B cell (primary cell): ENCODE measurements around the gene PTH1R. TPM values are rescaled to one million over a fixed set of nuclear protein-coding genes. Genes with fewer than 3 reads are reported as not detected.
A peak's percentile ranks its signal among the peaks of the same experiment; 100 is the strongest.

Experiments used
- ATAC-seq: fragments of 200-7000 bp; cut with Tn5 transposase; one replicate; pipeline ENCODE4 v1.10.0; 2021; ENCODE audit warnings: low read depth, mild to moderate bottlenecking, moderate number of reproducible peaks, moderate library complexity
- CTCF ChIA-PET: fragments of 350-600 bp; sonication (Branson Sonifier 250); formaldehyde crosslinking; loops from one replicate; lab custom pipeline; 2021; ENCODE audit warnings: antibody characterized with exemption, inconsistent platforms; lab: Charles Lee
- POLR2A ChIA-PET: fragments of 350-600 bp; sonication (Branson Sonifier 250); formaldehyde crosslinking; loops from one replicate; lab custom pipeline; 2021; ENCODE audit warnings: antibody characterized with exemption; lab: Charles Lee
- DNase-seq: peaks from one replicate; pipeline ENCODE4 v3.0.0; 2013
- H2AFZ ChIP-seq: 2 replicates; pipeline ENCODE4 v1.6.1; 2012; ENCODE audit warnings: mild to moderate bottlenecking, low read depth, low read length; ENCODE audit not compliant: insufficient read depth, poor library complexity, severe bottlenecking
- H3K27ac ChIP-seq, 2 donors: 1 replicate in 1 of 2; 2 replicates in 1 of 2; pipeline ENCODE4 v1.5.1; 2012 to 2013; ENCODE audit warnings: low read length in 2 of 2, mild to moderate bottlenecking in 2 of 2, moderate library complexity in 1 of 2
- H3K27me3 ChIP-seq, 4 experiments: fragments of 200-600 bp in 1 of 4; sonication (generic) in 1 of 4; replicated peaks in 1 of 4; 1 replicate in 2 of 4; 2 replicates in 2 of 4; pipeline versions ENCODE4 v1.6.1 to v1.7.0; 2013 to 2016; ENCODE audit warnings: low read length in 3 of 4, mild to moderate bottlenecking in 2 of 4, mixed read lengths in 1 of 4, moderate library complexity in 1 of 4; ENCODE audit not compliant: insufficient read depth in 4 of 4, control insufficient read depth in 3 of 4; ENCODE audit errors: control extremely low read depth in 1 of 4
- H3K36me3 ChIP-seq, 2 experiments: replicated peaks in 1 of 2; 1 replicate in 1 of 2; 2 replicates in 1 of 2; pipeline versions ENCODE4 v1.6.1 to v1.7.1; 2013; ENCODE audit warnings: low read length in 1 of 2; ENCODE audit not compliant: insufficient read depth in 2 of 2, control insufficient read depth in 1 of 2; ENCODE audit errors: control extremely low read depth in 1 of 2, extremely low read depth in 1 of 2
- H3K4me1 ChIP-seq, 2 donors: fragments of 200-600 bp in 1 of 2; sonication (generic) in 1 of 2; 1 replicate in 1 of 2; 2 replicates in 1 of 2; pipeline versions ENCODE4 v1.5.1 to v1.6.1; 2013 to 2017; ENCODE audit warnings: low read length in 2 of 2; ENCODE audit not compliant: control insufficient read depth in 2 of 2, insufficient read depth in 2 of 2
- H3K4me2 ChIP-seq: replicated peaks from 2 replicates; pipeline ENCODE3; 2012; ENCODE audit warnings: mild to moderate bottlenecking, low read depth, low read length; ENCODE audit not compliant: poor library complexity, severe bottlenecking
- H3K4me3 ChIP-seq, 5 experiments: fragments of 200-600 bp in 1 of 5; sonication (generic) in 1 of 5; 1 replicate in 3 of 5; 2 replicates in 2 of 5; pipeline versions ENCODE4 v1.5.1 to v1.7.0; 2011 to 2016; ENCODE audit warnings: low read length in 4 of 5, mild to moderate bottlenecking in 4 of 5, low read depth in 2 of 5, control low read depth in 1 of 5, moderate library complexity in 1 of 5; ENCODE audit not compliant: insufficient read depth in 1 of 5; ENCODE audit errors: control extremely low read depth in 1 of 5, extremely low read depth in 1 of 5
- H3K79me2 ChIP-seq: fragments of 200-600 bp; sonication (generic); one replicate; pipeline ENCODE4 v1.6.0; 2016; ENCODE audit warnings: low read length; ENCODE audit not compliant: control insufficient read depth, insufficient read depth
- H3K9ac ChIP-seq: fragments of 200-600 bp; sonication (generic); 2 replicates; pipeline ENCODE4 v1.6.1; 2017; ENCODE audit warnings: mild to moderate bottlenecking, low read length, moderate library complexity
- H3K9me3 ChIP-seq, 3 donors: one replicate each; pipeline versions ENCODE4 v1.6.1 to v1.7.1; 2013; ENCODE audit warnings: low read length in 2 of 3; ENCODE audit not compliant: control insufficient read depth in 2 of 3, insufficient read depth in 1 of 3; ENCODE audit errors: control extremely low read depth in 1 of 3
- H4K20me1 ChIP-seq: 2 replicates; pipeline ENCODE4 v1.6.0; 2012; ENCODE audit warnings: mild to moderate bottlenecking, low read length; ENCODE audit not compliant: insufficient read depth, control insufficient read depth, poor library complexity, severe bottlenecking
- H3K27ac Mint-ChIP-seq: one replicate; pipeline ENCODE4 v1.8.0; 2021; ENCODE audit warnings: mixed read lengths
- H3K27me3 Mint-ChIP-seq: one replicate; pipeline ENCODE4 v1.8.0; 2021; ENCODE audit warnings: mixed read lengths
- H3K4me1 Mint-ChIP-seq: one replicate; pipeline ENCODE4 v1.8.0; 2021; ENCODE audit warnings: mixed read lengths
- H3K4me3 Mint-ChIP-seq: one replicate; pipeline ENCODE4 v1.8.0; 2021; ENCODE audit warnings: mixed read lengths
- H3K9me3 Mint-ChIP-seq: one replicate; pipeline ENCODE4 v1.8.0; 2022; ENCODE audit warnings: mixed read lengths; ENCODE audit not compliant: insufficient read depth
- EZH2 ChIP-seq: IDR thresholded peaks from 2 replicates; pipeline ENCODE4 v1.6.1; 2012; ENCODE audit warnings: borderline replicate concordance, low read depth, mild to moderate bottlenecking, moderate library complexity, low read length; ENCODE audit not compliant: insufficient read depth, poor library complexity, severe bottlenecking
- WGBS: methylation state at CpG from one replicate; pipeline ENCODE4 v1.1.5; 2013; ENCODE audit warnings: missing lambda C conversion rate; ENCODE audit not compliant: insufficient coverage; 5-methylcytosine and 5-hydroxymethylcytosine counted together
- intact Hi-C: fragments of 100-400 bp; cut with micrococcal nuclease; formaldehyde crosslinking; loops from one replicate; pipeline ENCODE4 v1.10.0; 2022
- polyA plus RNA-seq: library from polyadenylated mRNA; depleted of rRNA; stranded (reverse); fragments of >200 nt; gene quantifications from 2 replicates; pipeline ENCODE4 v1.2.3, GENCODE V29; 2012
- total RNA-seq, 2 donors: library from RNA; stranded (reverse); fragments of 120-200 nt in 1 of 2; gene quantifications; 1 replicate in 1 of 2; 2 replicates in 1 of 2; pipeline versions ENCODE4 v1.2.3 to v1.2.4, GENCODE V29; 2013 to 2022
- TF ChIP-seq, protein P1 (sequence below): fragments of 200-600 bp; IDR thresholded peaks from one replicate; pipeline ENCODE4 v1.8.0; 2022; ENCODE audit warnings: antibody characterized with exemption, mild to moderate bottlenecking

PTH1R gene
- total and polyA plus RNA-seq, 2 donors (not counting 1 experiment from before 2014, with no cell fraction given), result not detected

DNA sequence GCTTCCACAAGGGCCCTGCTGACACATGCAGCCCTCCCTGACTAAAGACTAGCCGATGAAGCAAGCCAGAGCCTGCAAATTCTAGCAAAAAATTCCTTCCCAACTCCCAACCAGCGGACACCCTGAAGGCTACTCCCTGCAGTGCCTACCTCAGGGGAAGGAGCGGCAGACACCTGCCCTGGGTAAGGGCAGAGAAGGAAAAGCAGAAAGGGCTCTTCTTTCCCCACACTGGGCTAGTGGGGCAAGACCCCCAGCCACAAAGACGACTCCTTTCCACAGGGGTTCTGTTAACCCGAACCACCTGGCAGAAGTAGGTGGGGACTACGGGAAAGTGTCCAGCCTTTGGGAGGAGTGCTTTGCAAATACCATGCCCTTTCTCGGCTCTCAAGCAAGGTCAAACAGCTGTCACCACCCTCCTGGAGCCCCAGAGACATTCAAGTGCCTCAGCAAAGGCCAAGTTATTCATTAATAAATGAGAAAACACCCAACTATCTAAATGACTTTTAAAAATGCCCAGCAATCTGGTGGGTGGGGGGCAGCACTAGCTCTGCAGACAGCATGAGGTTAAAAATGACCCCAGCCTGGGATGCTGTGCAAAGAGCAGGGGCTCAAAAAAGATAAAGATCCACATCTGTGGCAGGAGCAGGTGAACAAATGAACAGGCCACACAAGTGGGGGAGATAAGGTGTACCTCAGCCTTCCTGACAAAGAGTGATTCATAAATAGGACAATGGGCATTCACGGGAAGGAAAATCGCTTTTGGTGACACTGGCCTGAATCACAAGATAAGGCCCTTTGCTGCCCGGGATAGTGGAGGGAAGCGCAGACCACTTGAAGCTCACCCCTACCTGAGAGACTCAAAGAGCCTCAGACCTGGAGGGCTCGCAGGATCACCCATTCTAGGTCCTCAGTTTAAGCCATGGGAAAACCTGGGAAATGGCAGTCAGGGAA is 66.0 kb downstream of the PTH1R start:
- peak overlapping the region; percentile 70 for H3K27ac Mint-ChIP-seq

More for the DNA sequence above, 66.0 kb downstream of the PTH1R start:
- 92% methylated on average over 3 of the region's 12 CpGs for WGBS
- ATAC-seq, result no peak
- H4K20me1 ChIP-seq, result peaks cover 84% of the 10 kb centered on the region
- Mint-ChIP-seq H3K27me3 (no peaks in the 10 kb centered on the region), H3K4me3 (no peak overlapping the region), H3K4me1 (peaks cover 86% of the 10 kb centered on the region), H3K9me3 (no peaks in the 10 kb centered on the region)
- H3K4me2 ChIP-seq, result no peak overlapping the region
- CTCF ChIA-PET, result no interaction called here
- peaks cover 34 to 59% of the 10 kb centered on the region in 2 donors for H3K4me1 ChIP-seq
- intact Hi-C loops, result no loop called here
- no peak for DNase-seq
- peak overlapping the region in 1 of 2 donors; percentile 35 for H3K27ac ChIP-seq
- no peak overlapping the region for H2AFZ ChIP-seq
- H3K9ac ChIP-seq, result no peak overlapping the region
- POLR2A ChIA-PET, result no interaction called here
- peaks cover 97% of the 10 kb centered on the region for H3K79me2 ChIP-seq
- TF ChIP-seq EZH2, result no peak
- TF ChIP-seq, protein P1, sequence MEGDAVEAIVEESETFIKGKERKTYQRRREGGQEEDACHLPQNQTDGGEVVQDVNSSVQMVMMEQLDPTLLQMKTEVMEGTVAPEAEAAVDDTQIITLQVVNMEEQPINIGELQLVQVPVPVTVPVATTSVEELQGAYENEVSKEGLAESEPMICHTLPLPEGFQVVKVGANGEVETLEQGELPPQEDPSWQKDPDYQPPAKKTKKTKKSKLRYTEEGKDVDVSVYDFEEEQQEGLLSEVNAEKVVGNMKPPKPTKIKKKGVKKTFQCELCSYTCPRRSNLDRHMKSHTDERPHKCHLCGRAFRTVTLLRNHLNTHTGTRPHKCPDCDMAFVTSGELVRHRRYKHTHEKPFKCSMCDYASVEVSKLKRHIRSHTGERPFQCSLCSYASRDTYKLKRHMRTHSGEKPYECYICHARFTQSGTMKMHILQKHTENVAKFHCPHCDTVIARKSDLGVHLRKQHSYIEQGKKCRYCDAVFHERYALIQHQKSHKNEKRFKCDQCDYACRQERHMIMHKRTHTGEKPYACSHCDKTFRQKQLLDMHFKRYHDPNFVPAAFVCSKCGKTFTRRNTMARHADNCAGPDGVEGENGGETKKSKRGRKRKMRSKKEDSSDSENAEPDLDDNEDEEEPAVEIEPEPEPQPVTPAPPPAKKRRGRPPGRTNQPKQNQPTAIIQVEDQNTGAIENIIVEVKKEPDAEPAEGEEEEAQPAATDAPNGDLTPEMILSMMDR, result no peak
- H3K4me3 ChIP-seq, result no peak overlapping the region
- H3K36me3 ChIP-seq, result peaks cover 0 to 72% of the 10 kb centered on the region in 2 experiments
- no peaks in the 10 kb centered on the region for H3K9me3 ChIP-seq
- H3K27me3 ChIP-seq, result no peaks in the 10 kb centered on the region
